Effector memory CD4-positive, alpha-beta T cell (primary cell): Measurements from ENCODE around the gene CHPF2.

Experiments
- DNase-seq, 3 donors: peaks; one replicate each; pipeline ENCODE4 v3.0.0-alpha.2; 2020
- H3K27ac ChIP-seq: 2 replicates; pipeline ENCODE4 v1.7.0; 2013; ENCODE audit warnings: mild to moderate bottlenecking, low read length, moderate library complexity; ENCODE audit not compliant: insufficient read depth, poor library complexity, severe bottlenecking
- H3K27me3 ChIP-seq: replicated peaks from 2 replicates; pipeline ENCODE4 v1.7.0; 2013; ENCODE audit warnings: mild to moderate bottlenecking, low read length; ENCODE audit not compliant: insufficient read depth, control insufficient read depth, poor library complexity, severe bottlenecking
- H3K36me3 ChIP-seq: 2 replicates; pipeline ENCODE4 v1.7.0; 2013; ENCODE audit warnings: mild to moderate bottlenecking, low read length, moderate library complexity; ENCODE audit not compliant: control insufficient read depth, insufficient read depth
- H3K4me1 ChIP-seq: 2 replicates; pipeline ENCODE4 v1.7.0; 2013; ENCODE audit warnings: low read length, mild to moderate bottlenecking; ENCODE audit not compliant: control insufficient read depth, insufficient read depth, poor library complexity, severe bottlenecking
- H3K4me3 ChIP-seq: 2 replicates; pipeline ENCODE4 v1.7.0; 2013; ENCODE audit warnings: low read length, low read depth, mild to moderate bottlenecking; ENCODE audit not compliant: insufficient read depth, poor library complexity, severe bottlenecking
- H3K9me3 ChIP-seq: 2 replicates; pipeline ENCODE4 v1.7.0; 2013; ENCODE audit warnings: mild to moderate bottlenecking, low read length, moderate library complexity; ENCODE audit not compliant: control insufficient read depth

CHPF2 gene

GRCh38 chr7:151283302-151283701 is 51.0 kb downstream of the CHPF2 start:
- Histone ChIP-seq H3K27me3 (no peaks in the 10 kb centered on the region), H3K9me3 (no peaks in the 10 kb centered on the region), H3K4me1 (no peaks in the 10 kb centered on the region), H3K4me3 (no peak overlapping the region), H3K27ac (no peak overlapping the region), H3K36me3 (no peaks in the 10 kb centered on the region)
- DNase-seq = no peak

GRCh38 chr7:151286148-151286547 is 53.9 kb downstream of the CHPF2 start:
- DNase-seq = no peak
- H3K4me1 ChIP-seq = no peaks in the 10 kb centered on the region
- H3K27me3 ChIP-seq = no peaks in the 10 kb centered on the region

More at GRCh38 chr7:151286148-151286547, 53.9 kb downstream of the CHPF2 start:
- Histone ChIP-seq H3K9me3 (no peaks in the 10 kb centered on the region), H3K36me3 (no peaks in the 10 kb centered on the region), H3K27ac (no peak overlapping the region), H3K4me3 (no peak overlapping the region)
